BLaER1 (cell line): ENCODE results near the gene ANTXR1.

Source experiments
- H3K27ac ChIP-seq: shearing (Covaris generic); formaldehyde crosslinking; 2 replicates; pipeline ENCODE4 v1.8.1; 2022
- H3K27me3 ChIP-seq: shearing (Covaris generic); formaldehyde crosslinking; 2 replicates; pipeline ENCODE4 v1.8.1; 2022
- H3K36me3 ChIP-seq: shearing (Covaris generic); formaldehyde crosslinking; 2 replicates; pipeline ENCODE4 v1.8.1; 2022
- H3K4me1 ChIP-seq: shearing (Covaris generic); formaldehyde crosslinking; 2 replicates; pipeline ENCODE4 v1.8.1; 2022
- H3K4me2 ChIP-seq: shearing (Covaris generic); formaldehyde crosslinking; 2 replicates; pipeline ENCODE4 v1.8.1; 2022
- H3K4me3 ChIP-seq: shearing (Covaris generic); formaldehyde crosslinking; 2 replicates; pipeline ENCODE4 v1.8.1; 2022
- H3K9ac ChIP-seq: shearing (Covaris generic); formaldehyde crosslinking; 2 replicates; pipeline ENCODE4 v1.8.1; 2022
- H3K9me3 ChIP-seq: shearing (Covaris generic); formaldehyde crosslinking; 2 replicates; pipeline ENCODE4 v1.8.1; 2022
- H4K20me1 ChIP-seq: shearing (Covaris generic); formaldehyde crosslinking; 2 replicates; pipeline ENCODE4 v1.8.1; 2022
- Cebpa-rat ChIP-seq: shearing (Covaris generic); IDR thresholded peaks from 2 replicates; pipeline ENCODE4 v1.8.1; 2022

ANTXR1 gene

DNA sequence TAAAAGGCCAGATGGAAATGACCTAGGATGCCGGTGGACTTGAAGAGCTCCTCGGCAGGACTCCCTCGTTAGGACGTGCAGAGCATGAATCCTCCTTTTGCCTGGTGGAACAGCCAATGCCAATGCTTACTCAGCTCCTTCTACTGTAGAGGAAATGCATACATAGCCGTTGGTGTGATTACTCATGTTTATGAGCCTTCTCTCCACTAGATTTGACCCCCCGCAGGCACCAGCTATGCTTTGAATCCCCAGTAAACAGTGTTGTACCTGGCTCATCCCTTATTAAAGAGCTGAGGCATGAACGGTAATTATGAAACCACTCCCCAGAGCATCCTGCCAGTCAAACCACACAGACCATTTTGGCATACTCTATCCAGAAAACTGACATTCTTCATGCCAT, 172.8 kb downstream of the ANTXR1 start:
- Histone ChIP-seq H3K27ac (no peak overlapping the region), H3K4me3 (no peak overlapping the region), H3K36me3 (no peaks in the 10 kb centered on the region), H3K9ac (no peak overlapping the region), H3K27me3 (no peaks in the 10 kb centered on the region), H3K9me3 (no peaks in the 10 kb centered on the region), H3K4me1 (no peaks in the 10 kb centered on the region), H3K4me2 (no peak overlapping the region), H4K20me1 (no peaks in the 10 kb centered on the region)
- TF ChIP-seq Cebpa-rat: no peak

DNA sequence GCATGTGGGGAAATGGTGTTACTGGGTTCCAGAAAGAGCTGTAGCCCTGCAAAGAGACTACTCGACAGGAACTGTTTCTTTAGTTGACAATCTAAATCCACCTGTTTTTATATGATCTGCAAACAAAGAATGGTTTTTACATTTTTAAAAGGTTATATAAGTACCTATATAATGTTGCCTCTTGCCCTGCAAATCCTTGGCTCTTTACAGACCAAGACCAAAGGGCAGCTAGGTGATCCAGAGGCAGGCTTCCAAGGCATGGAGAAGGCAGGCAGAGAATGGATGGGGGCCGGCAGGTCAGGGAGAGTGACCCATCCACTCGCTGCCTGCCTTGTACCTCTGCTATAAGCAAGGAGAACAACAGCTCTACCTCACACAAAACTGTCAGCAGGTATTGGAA, 173.6 kb downstream of the ANTXR1 start:
- TF ChIP-seq Cebpa-rat: no peak
- Histone ChIP-seq H3K27ac (no peak overlapping the region), H3K36me3 (no peaks in the 10 kb centered on the region)

DNA sequence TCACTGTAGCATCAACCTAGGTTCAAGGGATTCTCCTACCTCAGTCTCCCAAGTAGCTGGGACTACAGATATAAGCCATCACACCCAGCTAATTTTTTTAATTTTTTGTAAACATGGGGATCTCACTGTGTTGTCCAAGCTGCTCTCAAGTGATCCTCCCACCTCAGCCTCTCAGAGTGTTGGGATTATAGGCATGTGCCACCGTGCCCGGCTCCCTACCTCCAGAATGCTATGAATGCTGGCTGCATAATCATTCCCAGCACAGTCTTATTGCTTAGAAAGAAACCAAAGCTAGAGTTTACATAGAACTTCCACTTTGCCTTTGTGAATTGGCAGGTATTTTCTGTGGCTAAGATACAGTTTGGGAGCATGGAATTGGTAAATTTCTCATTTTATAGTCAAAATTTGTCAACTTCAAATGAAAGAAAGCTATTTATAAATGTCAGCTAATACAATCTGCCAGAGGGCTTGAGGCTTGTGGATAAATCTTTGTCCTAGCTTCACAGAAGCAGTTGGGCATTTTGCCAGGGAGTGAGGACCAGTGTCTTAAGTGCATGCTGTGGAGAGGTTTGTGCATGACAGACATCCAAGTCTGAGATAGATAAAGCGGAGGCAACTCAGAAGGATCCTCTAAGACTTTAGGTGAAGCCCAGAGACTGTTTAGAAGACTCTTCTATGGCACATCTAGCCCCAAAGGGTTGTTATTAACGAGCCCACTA, 175.4 kb downstream of the ANTXR1 start:
- Histone ChIP-seq H3K9me3 (no peaks in the 10 kb centered on the region), H3K9ac (no peak overlapping the region), H3K36me3 (no peaks in the 10 kb centered on the region), H3K27me3 (no peaks in the 10 kb centered on the region), H4K20me1 (no peaks in the 10 kb centered on the region), H3K4me1 (no peaks in the 10 kb centered on the region), H3K27ac (no peak overlapping the region), H3K4me3 (no peak overlapping the region), H3K4me2 (no peak overlapping the region)
- no peak for TF ChIP-seq Cebpa-rat

More for the DNA sequence above, 173.6 kb downstream of the ANTXR1 start:
- Histone ChIP-seq H3K4me3 (no peak overlapping the region), H3K9ac (no peak overlapping the region), H3K27me3 (no peaks in the 10 kb centered on the region), H3K4me1 (no peaks in the 10 kb centered on the region), H4K20me1 (no peaks in the 10 kb centered on the region), H3K9me3 (no peaks in the 10 kb centered on the region), H3K4me2 (no peak overlapping the region)

DNA sequence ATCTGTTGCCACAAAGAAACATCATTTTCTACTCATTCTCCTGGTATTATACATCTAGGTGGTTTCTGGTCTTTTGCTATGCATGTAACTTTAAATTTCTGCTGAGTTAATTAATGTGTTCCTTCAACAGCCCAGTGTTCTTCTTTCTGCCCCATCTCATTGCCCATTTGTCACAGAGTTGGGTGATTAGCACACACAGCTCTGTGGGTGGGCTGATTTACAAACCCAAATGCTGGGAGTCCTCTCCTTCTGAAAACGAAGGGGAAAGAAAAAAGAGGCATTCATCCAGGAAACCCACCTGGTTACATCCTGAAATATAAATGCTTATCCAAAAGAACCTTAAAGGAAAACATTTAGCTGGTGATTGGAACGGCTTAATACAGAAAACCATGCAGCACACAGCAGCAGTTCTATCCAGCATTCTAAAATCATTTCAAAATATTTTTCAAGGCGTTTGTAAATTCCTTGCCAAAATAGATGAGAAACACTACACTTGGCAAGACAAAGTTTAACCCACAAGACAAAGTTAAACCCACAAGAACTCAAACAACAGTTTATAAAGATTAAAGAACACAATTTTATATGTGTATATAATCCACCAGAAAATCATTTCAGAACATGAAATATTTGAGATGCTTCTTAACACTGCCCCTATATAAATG, 177.9 kb downstream of the ANTXR1 start:
- Histone ChIP-seq H3K27me3 (no peaks in the 10 kb centered on the region), H4K20me1 (no peaks in the 10 kb centered on the region), H3K27ac (no peak overlapping the region), H3K4me3 (no peak overlapping the region), H3K4me2 (no peak overlapping the region), H3K4me1 (no peaks in the 10 kb centered on the region), H3K9ac (no peak overlapping the region), H3K9me3 (no peaks in the 10 kb centered on the region), H3K36me3 (no peaks in the 10 kb centered on the region)
- no peak for TF ChIP-seq Cebpa-rat

DNA sequence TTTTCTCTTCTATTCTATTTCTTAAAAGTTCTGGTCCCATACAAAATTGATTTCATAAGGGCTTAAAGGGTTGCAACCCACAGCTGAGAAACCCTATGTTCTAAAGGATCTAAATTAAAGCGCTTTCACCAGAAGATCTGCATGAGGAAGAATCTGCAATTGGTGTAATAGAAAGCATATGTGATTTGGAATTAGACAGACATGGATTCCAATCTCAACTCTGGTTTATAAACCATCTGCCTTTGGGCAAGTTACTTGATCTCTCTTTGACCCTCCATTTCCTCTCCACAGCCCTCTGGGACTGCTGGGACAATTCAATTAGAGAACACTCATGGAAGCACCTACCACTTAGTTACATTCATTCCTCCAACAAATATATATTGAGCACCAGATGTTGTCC, 178.7 kb downstream of the ANTXR1 start:
- Histone ChIP-seq H3K27me3 (no peaks in the 10 kb centered on the region), H3K27ac (no peak overlapping the region), H3K4me1 (no peaks in the 10 kb centered on the region), H3K9me3 (no peaks in the 10 kb centered on the region), H4K20me1 (no peaks in the 10 kb centered on the region), H3K36me3 (no peaks in the 10 kb centered on the region), H3K4me3 (no peak overlapping the region), H3K4me2 (no peak overlapping the region), H3K9ac (no peak overlapping the region)
- no peak for TF ChIP-seq Cebpa-rat

DNA sequence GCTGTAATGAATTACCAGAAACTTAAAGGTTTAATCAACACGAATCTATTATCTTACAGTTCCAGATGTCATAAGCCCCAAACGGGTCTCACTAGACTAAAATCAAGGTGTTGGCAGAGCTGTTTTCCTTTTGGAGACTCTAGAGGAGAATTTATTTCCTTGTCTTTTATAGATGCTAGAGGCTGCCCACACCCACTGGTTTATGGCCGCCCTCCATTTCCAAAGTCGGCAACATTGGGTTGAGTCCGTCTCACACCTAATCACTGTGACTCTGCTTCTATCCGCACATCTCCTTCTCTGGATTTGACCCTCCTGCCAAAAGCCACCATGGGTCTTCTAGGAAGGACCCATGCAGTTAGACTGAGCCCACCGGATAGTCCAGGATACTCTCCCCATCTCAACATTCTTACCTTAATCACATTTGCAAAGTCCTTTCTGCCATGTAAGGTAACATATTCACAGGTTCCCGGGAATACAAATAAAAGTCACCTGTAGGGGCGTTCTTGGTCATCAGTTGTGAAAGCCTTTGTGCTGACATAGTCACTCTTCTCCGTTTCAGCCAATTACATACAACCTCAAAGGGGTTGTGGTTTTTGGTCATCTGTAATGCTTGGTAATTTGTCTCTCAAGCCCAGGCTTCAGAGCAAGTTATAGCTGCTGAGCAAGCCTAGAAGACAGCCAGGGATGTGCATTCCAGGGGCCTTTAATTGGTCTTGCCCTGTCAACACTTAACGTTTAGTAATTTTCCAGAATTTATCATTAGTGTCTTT, 179.4 kb downstream of the ANTXR1 start:
- Histone ChIP-seq H3K4me2 (no peak overlapping the region), H3K27ac (no peak overlapping the region), H3K27me3 (no peaks in the 10 kb centered on the region), H3K4me3 (no peak overlapping the region), H3K9ac (no peak overlapping the region), H3K4me1 (no peaks in the 10 kb centered on the region), H4K20me1 (no peaks in the 10 kb centered on the region), H3K36me3 (no peaks in the 10 kb centered on the region), H3K9me3 (no peaks in the 10 kb centered on the region)
- TF ChIP-seq Cebpa-rat: no peak

DNA sequence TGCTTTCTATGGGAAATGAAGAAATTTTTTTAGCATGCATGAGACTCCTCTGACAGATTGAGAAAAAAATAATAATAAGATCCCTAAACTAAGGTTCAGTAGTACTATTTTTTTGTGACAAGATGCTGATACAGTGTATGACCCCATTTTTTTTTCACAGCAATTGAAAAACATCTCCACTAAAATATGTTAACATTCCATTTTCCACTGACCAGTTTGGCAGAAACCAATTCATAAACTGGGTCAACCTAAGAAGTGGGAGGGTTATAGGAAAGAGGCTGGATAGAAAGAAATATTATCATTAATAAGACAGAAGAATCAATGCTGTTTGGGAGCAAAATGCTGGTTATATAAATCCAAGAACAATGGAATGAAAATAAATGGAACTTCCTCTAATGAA, 182.7 kb downstream of the ANTXR1 start:
- no peak overlapping the region for H3K4me2 ChIP-seq
- H3K4me3 ChIP-seq: no peak overlapping the region
- no peak overlapping the region for H3K27ac ChIP-seq
- no peaks in the 10 kb centered on the region for H4K20me1 ChIP-seq
- H3K27me3 ChIP-seq: no peaks in the 10 kb centered on the region
- no peaks in the 10 kb centered on the region for H3K4me1 ChIP-seq
- H3K9me3 ChIP-seq: no peaks in the 10 kb centered on the region
- no peak for TF ChIP-seq Cebpa-rat
- H3K9ac ChIP-seq: no peak overlapping the region
- no peaks in the 10 kb centered on the region for H3K36me3 ChIP-seq

DNA sequence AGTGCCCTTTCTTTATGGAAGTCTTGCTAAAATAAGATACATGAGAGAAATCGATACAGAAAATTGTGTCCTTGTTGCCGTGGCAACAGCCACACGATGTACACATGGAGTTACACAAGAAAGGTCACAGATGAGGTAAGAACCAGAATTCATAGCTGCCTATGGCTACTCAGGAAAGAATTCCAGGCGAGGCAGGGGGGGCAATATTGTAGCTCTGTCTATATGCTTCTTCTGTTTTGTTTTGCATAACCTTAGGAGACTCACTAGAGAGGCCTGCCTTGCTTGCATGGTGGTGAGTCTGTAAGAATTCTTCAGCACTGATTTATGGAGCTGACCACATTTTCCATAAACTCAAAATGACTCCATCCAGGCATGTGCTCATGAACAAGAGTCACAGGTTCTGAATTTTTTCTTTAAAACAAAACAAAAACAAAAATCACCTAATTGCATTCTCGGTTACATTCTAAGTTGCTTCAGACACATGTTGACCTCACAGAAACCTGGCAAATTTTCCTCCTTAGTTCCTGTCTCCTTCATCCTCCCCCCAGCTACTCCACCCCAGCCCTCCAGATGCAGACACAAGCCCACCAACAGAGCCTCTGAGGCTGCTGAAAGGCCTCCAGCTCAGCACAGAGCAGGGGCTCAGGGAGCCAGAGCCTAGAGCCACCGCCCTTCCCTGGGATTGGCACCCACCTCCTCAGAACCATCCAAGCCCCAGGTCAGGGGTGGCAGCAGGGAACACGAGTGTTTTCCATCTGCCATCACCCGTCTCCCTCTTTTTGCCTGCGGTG, 183.5 kb downstream of the ANTXR1 start:
- TF ChIP-seq Cebpa-rat: no peak
- H3K4me3 ChIP-seq: no peak overlapping the region
- H3K4me2 ChIP-seq: no peak overlapping the region
- no peak overlapping the region for H3K9ac ChIP-seq
- H3K27ac ChIP-seq: no peak overlapping the region
- H3K27me3 ChIP-seq: no peaks in the 10 kb centered on the region
- no peaks in the 10 kb centered on the region for H3K4me1 ChIP-seq
- no peaks in the 10 kb centered on the region for H3K36me3 ChIP-seq
- H3K9me3 ChIP-seq: no peaks in the 10 kb centered on the region
- H4K20me1 ChIP-seq: no peaks in the 10 kb centered on the region

DNA sequence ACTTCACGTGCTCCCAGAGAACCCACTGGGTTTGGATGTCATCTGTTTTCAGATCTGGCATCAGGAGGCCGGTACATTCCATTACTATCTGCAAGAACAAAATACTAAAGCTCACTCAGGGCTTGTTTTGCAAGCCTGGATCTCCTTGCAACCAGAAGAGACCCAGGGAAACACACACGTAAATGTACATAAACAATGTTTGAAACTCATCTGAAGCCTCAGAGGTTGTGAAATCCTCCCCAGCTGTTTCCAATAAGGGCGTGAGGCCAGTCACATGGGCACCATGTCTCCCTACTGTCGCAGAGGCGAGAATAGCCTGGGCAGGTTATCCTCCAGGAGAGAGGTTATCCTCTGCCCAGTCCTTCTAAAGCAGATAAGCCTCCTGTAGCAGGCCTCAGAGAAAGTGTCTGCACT, 187.1 kb downstream of the ANTXR1 start:
- no peak for TF ChIP-seq Cebpa-rat
- Histone ChIP-seq H3K9ac (no peak overlapping the region), H3K9me3 (no peaks in the 10 kb centered on the region), H3K4me3 (no peak overlapping the region), H3K36me3 (no peaks in the 10 kb centered on the region), H4K20me1 (no peaks in the 10 kb centered on the region), H3K4me2 (no peak overlapping the region), H3K27me3 (no peaks in the 10 kb centered on the region), H3K4me1 (no peaks in the 10 kb centered on the region), H3K27ac (no peak overlapping the region)
